Measurements from ENCODE around the gene ASTN2. TPM values are rescaled to one million over a fixed set of nuclear protein-coding genes. Genes with fewer than 3 reads are reported as not detected.

Gene ASTN2
- total and polyA plus RNA-seq, 4 donors: 0.57 to 2.9 (median 1.4) TPM

GRCh38 chr9:117242082-117242481 lies 172.8 kb downstream of the ASTN2 start (continued):
- TF ChIP-seq REST (IDR thresholded peaks at IDR 0.05): no peak
- no peak for TF ChIP-seq HNF4G (IDR thresholded peaks at IDR 0.05)

GRCh38 chr9:117239428-117239827 lies 175.4 kb downstream of the ASTN2 start:
- WGBS: 53% methylated on average over 1 of the region's 1 CpG
- no peaks in the 10 kb centered on the region for H3K9me3 ChIP-seq (ENCODE audit: control insufficient read depth in 4 of 4, low read length in 3 of 4)
- TF ChIP-seq CTCF (IDR thresholded peaks at IDR 0.05; ENCODE audit: low read depth, low read length, missing input control): no peak
- no peak for TF ChIP-seq FOXA1 (IDR thresholded peaks at IDR 0.05)
- TF ChIP-seq SP1 (IDR thresholded peaks at IDR 0.05): no peak
- TF ChIP-seq TAF1 (conservative IDR thresholded peaks at IDR 0.05): no peak
- TF ChIP-seq RXRA (IDR thresholded peaks at IDR 0.05): no peak
- no peak for TF ChIP-seq JUND (IDR thresholded peaks at IDR 0.05)
- no peak for TF ChIP-seq HNF4A (conservative IDR thresholded peaks at IDR 0.05)
- no peak for TF ChIP-seq MAX (IDR thresholded peaks at IDR 0.05)
- no peak for TF ChIP-seq ZBTB33 (IDR thresholded peaks at IDR 0.05)
- no peak for TF ChIP-seq REST (IDR thresholded peaks at IDR 0.05)
- TF ChIP-seq EGR1 (IDR thresholded peaks at IDR 0.05; ENCODE audit: low read depth in 2 of 2): no peak
- no peak for TF ChIP-seq ATF3 (IDR thresholded peaks at IDR 0.05)
- no peak for TF ChIP-seq FOXA2 (IDR thresholded peaks at IDR 0.05)
- no peak for TF ChIP-seq HNF4G (IDR thresholded peaks at IDR 0.05)
- TF ChIP-seq YY1 (IDR thresholded peaks at IDR 0.05): no peak
- TF ChIP-seq GABPA (IDR thresholded peaks at IDR 0.05 in 1 of 2, conservative IDR thresholded peaks at IDR 0.05 in 1 of 2): no peak
- TF ChIP-seq RAD21 (IDR thresholded peaks at IDR 0.05): no peak
- H3K4me1 ChIP-seq (ENCODE audit: control insufficient read depth in 4 of 4, insufficient read depth in 4 of 4, low read length in 3 of 4): no peaks in the 10 kb centered on the region
- H3K27me3 ChIP-seq (ENCODE audit: control insufficient read depth in 4 of 4, insufficient read depth in 4 of 4, low read length in 3 of 4): peaks cover 0 to 3% (median 0%) of the 10 kb centered on the region in 4 donors
- H3K4me3 ChIP-seq (ENCODE audit: low read depth in 1 of 3, low read length in 3 of 3): no peak overlapping the region
- no peak overlapping the region for H3K9ac ChIP-seq (ENCODE audit: low read depth in 1 of 2, low read length in 2 of 2)
- no peaks in the 10 kb centered on the region for H3K36me3 ChIP-seq (ENCODE audit: control insufficient read depth in 4 of 4, insufficient read depth in 3 of 4, low read depth in 1 of 4, low read length in 3 of 4)
- no peak for DNase-seq (ENCODE audit: low spot score)
- H3K27ac ChIP-seq (ENCODE audit: low read depth in 1 of 2, low read length in 2 of 2): no peak overlapping the region

Data from liver (tissue), 9 donors.